ENCODE results near the gene BCKDHA.

Gene BCKDHA

GRCh38 chr19:41416194-41416674 lies 18.6 kb downstream of the BCKDHA start:
- H3K4me3 ChIP-seq (replicated peaks in 1 of 2; ENCODE audit: low read depth in 2 of 2, low read length in 2 of 2): no peak overlapping the region
- TF ChIP-seq, protein P1, sequence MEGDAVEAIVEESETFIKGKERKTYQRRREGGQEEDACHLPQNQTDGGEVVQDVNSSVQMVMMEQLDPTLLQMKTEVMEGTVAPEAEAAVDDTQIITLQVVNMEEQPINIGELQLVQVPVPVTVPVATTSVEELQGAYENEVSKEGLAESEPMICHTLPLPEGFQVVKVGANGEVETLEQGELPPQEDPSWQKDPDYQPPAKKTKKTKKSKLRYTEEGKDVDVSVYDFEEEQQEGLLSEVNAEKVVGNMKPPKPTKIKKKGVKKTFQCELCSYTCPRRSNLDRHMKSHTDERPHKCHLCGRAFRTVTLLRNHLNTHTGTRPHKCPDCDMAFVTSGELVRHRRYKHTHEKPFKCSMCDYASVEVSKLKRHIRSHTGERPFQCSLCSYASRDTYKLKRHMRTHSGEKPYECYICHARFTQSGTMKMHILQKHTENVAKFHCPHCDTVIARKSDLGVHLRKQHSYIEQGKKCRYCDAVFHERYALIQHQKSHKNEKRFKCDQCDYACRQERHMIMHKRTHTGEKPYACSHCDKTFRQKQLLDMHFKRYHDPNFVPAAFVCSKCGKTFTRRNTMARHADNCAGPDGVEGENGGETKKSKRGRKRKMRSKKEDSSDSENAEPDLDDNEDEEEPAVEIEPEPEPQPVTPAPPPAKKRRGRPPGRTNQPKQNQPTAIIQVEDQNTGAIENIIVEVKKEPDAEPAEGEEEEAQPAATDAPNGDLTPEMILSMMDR (IDR thresholded peaks at IDR 0.05; ENCODE audit: low read depth, low read length): no peak
- no peak for DNase-seq (ENCODE audit: low read depth in 2 of 2)

DNA sequence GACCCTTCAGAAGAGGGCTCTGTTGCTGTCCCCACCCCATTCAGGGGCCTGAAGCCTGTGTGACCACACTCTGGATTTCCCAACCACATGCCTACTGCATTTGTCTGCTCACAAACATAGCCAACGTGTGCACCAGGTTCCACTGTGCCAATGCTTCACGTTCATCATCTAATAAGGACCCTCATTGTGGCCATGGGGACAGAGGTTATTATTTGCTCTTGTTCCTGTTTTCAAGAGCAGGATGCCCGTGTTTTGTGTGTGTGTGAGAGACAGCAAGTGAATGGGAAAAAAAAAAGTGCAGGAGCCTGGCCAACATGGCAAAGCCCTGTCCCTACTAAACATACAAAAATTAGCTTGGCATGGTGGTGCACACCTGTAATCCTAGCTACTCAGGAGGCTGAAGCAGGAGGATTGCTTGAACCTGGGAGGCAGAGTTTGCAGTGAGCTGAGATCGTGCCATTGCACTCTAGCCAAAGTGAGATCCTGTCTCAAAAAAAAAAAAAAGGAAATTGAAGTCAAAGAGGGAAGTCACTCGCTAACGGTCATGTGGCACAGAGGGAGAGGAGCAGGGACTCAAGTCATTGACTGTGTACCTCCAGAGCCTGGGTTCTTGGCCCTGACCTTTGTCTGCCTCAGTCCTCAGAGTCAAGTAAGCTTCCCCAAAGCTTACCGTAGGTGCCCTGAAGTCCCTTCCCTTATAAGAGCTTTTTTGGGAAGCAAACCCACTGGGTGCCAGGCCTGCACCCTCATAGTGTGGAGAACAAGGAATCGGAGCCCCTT lies 22.7 kb downstream of the BCKDHA start:
- no peak for DNase-seq (ENCODE audit: low read depth in 2 of 2)
- H3K4me3 ChIP-seq (replicated peaks in 1 of 2; ENCODE audit: low read depth in 2 of 2, low read length in 2 of 2): no peak overlapping the region
- TF ChIP-seq, protein P1 (IDR thresholded peaks at IDR 0.05; ENCODE audit: low read depth, low read length): no peak

DNA sequence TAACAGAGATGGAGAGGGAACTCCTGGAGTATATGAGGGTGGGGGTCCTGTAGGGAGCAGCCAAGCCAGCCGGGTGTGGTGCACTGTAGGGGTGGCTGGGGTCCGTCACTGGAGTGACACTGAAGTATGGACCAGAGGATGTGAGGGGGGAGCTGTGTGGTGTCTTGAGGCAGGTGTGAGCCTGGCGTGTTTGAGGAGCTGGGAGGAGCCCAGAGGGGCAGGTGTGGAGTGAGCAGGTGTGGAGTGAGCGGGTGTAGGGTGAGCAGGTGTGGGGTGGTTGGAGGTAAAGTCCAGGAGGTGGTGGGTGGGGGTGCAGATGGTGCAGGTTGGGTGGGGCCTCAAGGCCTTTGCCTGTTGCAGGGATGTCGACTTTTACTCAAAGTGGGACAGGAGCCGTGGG lies 23.7 kb downstream of the BCKDHA start:
- DNase-seq (ENCODE audit: low read depth in 2 of 2): no peak
- TF ChIP-seq, protein P1 (IDR thresholded peaks at IDR 0.05; ENCODE audit: low read depth, low read length): no peak
- no peak overlapping the region for H3K4me3 ChIP-seq (replicated peaks in 1 of 2; ENCODE audit: low read depth in 2 of 2, low read length in 2 of 2)

DNA sequence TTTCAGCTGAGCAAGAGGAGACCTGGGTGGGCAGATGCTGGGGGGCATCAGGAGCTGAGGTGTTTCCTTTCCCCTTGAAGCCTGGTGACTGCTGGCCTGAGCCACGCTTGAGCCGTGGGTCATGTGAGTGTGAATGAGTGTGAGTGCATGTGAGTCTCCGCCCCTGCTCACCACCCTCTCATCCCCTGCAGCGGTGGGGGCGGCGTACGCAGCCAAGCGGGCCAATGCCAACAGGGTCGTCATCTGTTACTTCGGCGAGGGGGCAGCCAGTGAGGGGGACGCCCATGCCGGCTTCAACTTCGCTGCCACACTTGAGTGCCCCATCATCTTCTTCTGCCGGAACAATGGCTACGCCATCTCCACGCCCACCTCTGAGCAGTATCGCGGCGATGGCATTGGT lies 24.4 kb downstream of the BCKDHA start:
- TF ChIP-seq, protein P1 (IDR thresholded peaks at IDR 0.05; ENCODE audit: low read depth, low read length): no peak
- no peak overlapping the region for H3K4me3 ChIP-seq (replicated peaks in 1 of 2; ENCODE audit: low read depth in 2 of 2, low read length in 2 of 2)
- DNase-seq (ENCODE audit: low read depth in 2 of 2): no peak

GRCh38 chr19:41422456-41422855 lies 24.8 kb downstream of the BCKDHA start:
- no peak for DNase-seq (ENCODE audit: low read depth in 2 of 2)
- TF ChIP-seq, protein P1 (IDR thresholded peaks at IDR 0.05; ENCODE audit: low read depth, low read length): no peak
- H3K4me3 ChIP-seq (replicated peaks in 1 of 2; ENCODE audit: low read depth in 2 of 2, low read length in 2 of 2): no peak overlapping the region

DNA sequence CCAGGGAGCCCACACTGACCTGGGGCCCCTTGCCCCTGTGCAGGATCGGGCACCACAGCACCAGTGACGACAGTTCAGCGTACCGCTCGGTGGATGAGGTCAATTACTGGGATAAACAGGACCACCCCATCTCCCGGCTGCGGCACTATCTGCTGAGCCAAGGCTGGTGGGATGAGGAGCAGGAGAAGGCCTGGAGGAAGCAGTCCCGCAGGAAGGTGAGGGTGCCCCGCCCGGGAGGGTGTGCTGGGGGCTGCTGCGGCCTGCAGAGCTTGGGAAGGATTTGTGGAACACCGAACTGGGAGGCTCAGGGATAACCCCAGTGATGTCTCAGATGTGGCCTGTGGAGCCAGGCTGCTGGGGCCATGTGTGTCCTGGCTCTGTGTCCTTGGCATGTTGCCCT lies 25.3 kb downstream of the BCKDHA start:
- H3K4me3 ChIP-seq (replicated peaks in 1 of 2; ENCODE audit: low read depth in 2 of 2, low read length in 2 of 2): no peak overlapping the region
- DNase-seq (ENCODE audit: low read depth in 2 of 2): no peak
- TF ChIP-seq, protein P1 (IDR thresholded peaks at IDR 0.05; ENCODE audit: low read depth, low read length): no peak
